GM20431 (cell line): Measurements from ENCODE around the gene IDUA.

ENCODE experiments used
- in situ Hi-C: fragments of 300-500 bp; cut with MseI, MboI; formaldehyde crosslinking; loops from one replicate; pipeline ENCODE4 v1.15.0; 2020; ENCODE audit warnings: low sequenced_read_pairs; ENCODE audit not compliant: unreplicated experiment

Gene IDUA

DNA sequence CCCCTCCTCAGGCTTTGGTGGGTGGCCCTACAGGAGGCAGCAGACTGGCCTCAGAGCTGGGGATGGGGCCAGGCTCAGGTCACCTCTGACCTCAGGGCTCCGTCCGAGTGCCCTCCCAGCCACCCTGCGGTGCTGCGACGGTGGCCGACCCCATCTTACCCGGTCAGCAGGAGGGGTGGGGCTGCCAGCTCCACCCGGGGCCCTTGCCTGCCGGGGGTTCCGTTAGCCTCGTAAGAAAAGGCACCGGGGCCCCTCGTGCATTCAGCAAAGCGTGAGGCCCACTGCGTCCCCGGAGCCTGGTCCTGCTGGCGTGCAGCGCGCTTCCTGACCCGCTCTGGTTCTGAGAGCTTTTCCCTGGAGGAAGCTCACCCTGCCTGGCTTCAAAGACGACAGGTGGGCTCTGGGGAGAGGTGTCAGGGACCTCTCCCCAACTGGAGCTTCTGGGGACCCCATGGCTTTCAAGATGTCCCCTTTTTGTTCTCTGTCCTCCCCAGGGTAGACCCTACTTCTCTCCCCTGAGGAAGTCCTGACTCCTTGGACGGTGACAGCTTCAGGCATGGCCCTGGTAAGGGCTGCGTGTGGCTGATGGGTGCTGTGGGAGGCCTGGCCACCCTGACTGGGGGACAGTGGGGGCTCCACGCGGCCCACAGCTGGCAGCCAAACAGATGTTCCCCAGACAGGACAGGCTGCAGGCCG is 40.5 kb downstream of the IDUA start:
- in situ Hi-C loops = no loop called here

DNA sequence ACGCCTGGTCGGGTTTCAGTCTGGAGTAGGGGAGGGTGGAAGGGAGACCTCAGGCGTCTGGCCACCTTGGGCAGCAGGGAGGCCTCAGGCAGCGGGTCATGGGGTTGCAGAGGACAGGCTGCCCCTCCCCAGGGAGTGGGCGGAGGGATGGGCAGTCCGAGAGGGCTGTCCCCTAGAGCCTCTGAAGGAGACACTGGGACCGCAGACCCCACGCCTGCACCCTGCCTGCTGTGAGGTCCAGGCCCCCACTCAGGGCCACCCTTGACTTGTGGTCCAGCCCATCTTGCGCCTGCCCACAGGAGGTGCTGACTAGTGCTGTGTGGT is 41.0 kb downstream of the IDUA start:
- in situ Hi-C loops = no loop called here

DNA sequence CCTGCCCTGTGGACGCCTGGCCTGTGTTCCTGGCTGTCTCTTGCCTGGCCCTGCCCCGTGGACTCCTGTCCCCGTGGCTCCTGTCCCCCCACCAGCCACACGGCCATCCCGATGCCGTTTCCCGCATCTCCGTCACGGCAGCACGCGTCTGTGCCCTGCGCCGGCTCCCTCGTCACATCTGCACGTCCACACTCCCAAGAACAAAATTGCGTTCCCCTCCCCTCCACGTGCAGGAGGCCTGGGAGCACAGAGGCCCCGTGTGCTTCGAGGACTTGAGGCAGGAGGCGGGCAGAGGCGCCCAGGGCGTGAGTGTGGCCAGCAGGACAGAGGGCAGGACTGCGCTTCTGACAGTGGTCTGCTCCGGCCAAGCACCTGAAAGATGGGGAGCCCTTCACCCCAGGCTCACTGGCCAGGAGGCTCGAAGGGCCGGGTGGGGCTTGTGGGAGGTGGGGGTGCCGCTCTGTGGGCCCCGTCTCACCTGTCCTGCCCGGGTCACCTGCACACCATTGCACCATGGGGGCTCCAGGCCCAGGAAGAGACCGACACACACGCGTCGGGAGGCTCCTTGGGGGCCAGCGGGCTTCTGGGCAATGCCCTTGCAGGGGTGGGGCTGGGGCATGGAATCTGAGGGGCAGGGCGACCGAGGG is 41.9 kb downstream of the IDUA start:
- in situ Hi-C loops = no loop called here

DNA sequence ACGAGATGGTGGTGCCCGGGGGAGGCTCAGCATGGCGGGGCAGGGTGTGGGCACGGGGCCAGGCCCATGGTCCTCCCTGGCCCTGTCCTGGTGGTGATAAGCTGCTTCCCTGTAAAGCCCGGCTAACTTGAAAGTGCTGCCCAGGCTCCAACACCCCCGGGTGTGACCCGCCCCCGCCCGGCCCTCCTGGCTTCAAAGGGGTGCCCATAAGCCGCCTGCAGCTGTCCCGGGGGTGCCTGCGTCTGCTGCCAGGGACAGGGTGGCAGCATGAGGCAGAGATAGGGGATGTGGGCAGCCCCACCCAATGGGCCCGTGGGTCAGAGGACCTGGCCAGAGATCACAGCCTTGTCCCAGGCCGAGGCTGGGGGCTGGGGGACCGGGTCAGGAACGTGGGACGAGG is 42.7 kb downstream of the IDUA start:
- in situ Hi-C loops = no loop called here

DNA sequence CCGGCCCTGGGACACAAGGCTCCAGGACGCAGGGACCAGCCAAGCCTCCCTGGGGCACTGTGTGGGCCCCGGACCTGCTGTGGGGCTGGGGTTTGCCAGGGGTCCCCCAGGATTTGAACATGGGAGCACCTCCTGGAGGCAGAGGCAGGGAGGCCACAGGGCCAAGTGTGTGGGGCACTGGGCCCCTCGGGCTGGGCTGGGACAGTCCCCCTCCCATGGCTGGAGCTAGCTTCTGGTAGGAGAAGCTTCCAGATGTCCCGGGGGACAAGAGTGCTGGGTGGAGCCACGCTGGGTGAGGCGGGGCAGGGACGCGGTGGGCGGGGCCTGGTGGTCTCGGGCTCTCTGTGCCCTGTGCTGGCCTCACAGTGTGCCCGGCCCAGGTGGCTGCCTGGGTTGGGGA is 43.2 kb downstream of the IDUA start:
- in situ Hi-C loops = no loop called here

DNA sequence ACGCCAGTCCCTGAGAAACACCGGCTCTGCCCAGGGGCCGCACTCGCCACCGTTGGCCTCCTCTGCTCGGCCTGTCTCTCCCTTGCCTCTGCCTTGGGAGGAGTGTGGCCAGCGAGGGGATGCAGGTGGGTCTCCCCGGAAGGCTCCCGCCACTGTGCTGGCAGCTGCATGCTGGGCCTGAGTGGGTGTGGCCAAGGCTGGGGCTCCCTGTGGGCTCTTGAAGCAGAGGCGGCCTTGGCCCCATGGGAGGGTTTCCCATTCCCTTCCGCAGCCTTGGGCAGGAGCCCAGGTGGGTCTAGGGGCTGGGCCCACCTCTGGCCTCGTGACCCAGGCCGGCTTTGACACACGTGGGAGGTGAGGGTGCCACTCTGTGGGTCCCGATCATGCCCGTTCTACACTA is 43.7 kb downstream of the IDUA start:
- in situ Hi-C loops = no loop called here

DNA sequence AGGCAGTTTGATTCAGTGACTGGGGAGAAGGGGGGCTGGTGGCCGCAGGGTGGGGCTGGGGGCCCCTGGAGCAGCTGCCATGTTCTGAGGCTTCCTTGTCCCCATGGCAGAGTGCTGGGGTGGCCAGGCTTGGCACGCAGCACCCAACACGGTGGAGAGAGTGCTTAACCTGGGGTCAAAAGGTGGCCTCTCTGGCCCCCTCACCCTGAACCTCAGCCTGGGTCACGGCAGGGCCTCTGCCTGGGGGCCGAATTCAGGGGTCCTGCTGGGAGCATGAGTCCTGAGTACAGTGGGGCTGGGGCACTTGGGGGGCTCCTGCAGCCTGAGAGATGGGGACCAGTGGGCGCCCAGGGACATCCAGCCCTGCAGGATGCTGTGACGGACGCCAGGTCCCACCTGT is 44.5 kb downstream of the IDUA start:
- in situ Hi-C loops = no loop called here

DNA sequence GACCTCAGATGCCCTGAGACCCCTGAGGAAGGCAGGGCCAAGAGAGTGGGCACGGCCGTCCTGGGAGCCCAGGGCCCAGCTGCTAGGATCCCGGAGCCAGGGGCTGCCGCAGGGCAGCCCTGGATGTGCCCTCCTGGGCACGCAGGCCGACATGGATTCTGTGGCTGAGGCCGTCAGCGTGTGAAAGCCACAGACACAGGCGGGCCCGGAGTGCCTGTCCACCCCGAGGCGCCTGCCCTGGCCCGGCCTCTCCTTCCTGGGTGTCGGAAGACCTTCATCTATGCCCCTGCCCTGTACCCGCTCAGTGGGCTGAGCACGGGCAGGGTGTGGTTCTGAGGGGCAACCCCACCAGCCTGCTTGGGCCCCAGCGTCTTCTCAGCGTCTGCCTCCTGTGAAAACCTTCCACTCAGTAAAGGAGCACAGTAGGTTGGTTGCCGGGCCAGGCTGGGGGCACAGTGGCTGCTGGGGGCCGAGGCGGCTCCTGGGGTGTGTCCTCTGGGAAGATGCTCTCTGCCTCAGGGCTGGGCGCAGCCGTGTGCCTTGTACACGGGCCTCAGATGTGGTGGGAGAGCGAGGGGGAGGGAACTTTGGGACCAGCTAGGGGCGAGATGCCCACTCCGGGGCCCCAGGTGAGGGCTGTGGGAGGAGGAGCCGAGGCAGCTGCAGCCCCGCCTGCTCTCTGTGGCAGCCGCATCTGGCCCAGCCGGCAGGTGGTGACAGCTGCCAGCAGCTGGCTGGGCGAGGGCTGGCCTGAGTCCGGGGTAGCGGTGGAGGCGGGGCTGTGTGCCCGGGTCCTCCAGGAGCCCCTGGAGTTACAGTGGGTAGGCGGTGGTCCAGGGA is 45.3 kb downstream of the IDUA start:
- in situ Hi-C loops = no loop called here

DNA sequence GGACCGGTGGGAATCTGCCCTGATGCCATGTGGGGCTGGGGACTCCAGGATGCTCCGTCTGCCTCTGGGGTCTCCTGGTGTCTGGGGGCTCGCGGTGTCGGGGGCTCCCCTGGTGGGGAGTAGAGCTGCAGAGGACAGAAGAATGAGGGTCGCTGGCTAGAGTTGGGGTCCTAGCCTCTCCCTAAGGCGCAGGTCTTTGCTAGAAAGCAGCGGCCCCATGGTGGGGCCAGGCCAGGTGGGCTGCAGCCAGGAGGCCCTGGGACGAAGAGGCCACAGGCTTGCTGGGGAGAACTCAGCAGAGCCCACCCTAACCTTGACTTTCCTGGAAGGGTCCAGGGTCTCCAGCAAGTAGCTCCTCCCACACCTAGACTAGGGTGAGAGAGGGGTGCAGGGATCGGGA is 46.0 kb downstream of the IDUA start:
- in situ Hi-C loops = no loop called here

DNA sequence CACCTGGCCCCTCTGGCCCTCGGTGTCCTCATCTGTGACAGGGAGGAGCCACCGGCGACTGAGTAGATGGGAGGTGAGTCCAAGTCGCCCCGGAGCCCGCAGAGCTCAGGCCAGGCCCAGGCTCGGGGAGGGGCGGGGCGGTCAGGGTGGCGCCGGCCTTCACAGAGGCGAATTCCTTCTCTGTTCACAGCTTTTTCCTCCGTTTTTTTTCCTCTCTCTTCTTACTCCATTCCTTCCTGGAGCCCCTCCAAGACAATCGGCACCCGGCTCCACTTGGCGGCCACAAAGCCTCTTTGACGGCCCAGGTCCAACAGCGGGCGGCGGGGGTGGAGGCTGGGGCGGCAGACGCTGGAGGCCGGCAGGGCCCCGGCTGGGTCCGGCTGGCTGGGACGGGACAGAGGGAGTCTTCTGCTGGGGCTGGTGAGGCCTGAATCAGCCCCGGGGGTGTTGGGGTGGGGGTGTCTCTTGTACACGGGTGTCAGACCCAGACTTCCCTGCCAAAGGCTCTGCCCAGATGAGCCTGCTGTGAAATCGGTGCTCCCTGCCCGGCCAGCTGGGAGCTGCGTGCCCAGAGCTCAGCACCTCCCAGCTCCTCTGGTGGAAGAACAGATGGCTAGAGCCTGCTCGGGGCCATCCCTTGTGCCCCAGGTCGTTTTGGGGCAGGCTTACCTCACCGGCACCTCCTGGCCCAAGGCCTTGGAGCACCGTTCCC is 47.2 kb downstream of the IDUA start:
- in situ Hi-C loops = no loop called here

DNA sequence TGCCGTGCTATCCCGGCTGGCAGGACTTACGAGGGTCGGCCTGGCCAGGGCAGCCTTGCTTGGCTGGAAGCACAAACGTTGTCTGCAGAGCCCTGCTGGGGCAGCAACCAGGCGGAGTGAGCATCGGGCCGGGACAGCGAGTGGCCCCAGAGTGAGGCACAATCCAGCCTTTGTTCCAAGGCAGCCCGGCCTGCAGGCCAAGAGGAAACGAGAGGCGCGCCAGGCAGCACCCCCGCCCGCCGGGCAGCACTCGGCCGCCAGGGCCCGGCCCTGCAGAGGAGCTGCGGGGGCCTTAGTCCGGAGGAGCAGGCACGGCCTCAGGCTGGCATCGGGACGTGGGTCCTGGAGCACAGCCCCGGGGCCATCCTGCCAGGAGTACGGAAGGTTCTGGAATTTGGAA is 48.7 kb downstream of the IDUA start:
- in situ Hi-C loops = no loop called here

DNA sequence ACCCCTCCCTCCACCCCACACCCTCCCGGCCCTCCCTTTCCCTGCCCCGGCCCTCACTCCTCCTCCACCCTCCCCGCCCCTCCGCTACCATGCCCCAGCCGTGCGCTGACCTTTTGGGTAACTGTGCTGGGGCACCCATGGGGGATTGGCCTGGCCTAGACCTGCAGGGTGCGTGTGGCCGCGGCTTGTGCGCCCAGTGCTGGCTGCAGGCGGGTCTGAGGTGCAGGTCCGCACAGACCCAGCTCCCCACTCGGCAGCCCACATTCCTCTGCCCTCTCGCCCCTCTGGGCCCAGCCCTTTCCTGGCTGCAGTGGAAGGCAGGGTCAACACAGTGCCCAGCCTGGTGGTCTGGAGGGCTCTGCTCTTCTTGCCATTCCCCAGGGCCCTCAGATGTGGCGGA is 49.3 kb downstream of the IDUA start:
- in situ Hi-C loops = no loop called here

DNA sequence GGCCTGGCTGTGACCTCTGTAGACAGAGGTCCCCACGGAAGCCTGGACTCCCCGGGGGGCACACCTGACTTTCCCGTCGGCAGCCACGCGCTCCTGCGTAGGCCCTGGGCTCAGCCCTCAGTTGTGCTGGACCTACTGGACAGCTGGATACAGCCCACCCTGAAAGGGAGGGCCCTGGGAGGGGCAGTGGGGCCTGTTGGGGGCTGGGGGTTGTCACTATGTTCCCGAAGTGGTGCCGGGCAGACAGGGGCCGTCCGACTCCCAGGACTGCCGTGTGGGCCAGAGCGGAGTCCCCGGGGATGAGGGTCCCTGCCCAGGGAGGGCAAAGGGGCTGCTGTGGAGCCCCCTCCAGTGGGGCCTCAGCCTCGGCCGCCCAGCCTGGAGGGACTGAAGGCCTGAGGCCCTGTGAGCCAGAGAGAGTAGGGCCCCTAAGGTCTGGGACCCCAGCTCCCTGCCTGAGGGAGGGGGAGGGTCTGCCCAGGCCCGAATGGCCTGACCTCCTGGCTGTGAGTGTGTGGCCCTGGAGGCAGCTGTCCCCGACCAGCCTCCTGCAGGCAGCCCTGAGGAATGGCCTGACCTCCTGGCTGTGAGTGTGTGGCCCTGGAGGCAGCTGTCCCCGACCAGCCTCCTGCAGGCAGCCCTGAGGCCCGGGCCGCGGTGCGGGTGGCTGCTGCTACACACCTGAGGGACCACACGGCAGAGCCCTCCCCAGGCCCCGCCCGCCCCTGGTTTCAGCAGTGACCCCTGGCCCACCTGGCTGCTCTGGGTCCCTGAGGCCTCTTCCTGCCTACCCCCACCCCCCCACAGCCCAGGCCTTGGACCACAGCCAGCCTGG is 50.3 kb downstream of the IDUA start:
- in situ Hi-C loops = no loop called here

DNA sequence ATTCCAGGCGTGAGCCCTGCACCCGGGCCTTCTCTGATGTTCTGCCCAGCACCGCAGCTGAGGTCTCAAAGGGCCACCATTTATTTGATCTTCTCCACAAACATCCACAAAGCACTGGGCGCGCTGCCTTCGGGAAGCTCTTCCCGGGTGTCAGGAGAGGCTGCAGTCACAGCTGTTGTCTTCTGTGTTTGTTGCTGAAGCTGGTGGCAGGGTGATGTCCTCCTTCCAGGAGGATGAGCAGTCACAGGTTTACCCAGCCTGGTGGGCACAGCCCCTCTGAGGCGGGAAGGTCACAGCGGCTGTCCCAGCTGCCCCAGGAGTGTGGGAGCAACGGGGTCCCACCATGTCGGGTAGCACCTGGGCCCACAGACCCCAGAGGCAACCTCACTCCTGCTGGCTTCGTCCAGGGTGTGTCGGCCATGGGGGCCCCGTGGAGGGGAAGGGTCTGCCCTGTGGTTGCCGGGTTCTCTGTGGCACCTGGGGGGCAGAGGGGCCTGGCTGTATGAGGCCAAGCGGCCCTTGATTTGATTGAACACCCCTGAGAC is 52.2 kb downstream of the IDUA start:
- in situ Hi-C loops = no loop called here

DNA sequence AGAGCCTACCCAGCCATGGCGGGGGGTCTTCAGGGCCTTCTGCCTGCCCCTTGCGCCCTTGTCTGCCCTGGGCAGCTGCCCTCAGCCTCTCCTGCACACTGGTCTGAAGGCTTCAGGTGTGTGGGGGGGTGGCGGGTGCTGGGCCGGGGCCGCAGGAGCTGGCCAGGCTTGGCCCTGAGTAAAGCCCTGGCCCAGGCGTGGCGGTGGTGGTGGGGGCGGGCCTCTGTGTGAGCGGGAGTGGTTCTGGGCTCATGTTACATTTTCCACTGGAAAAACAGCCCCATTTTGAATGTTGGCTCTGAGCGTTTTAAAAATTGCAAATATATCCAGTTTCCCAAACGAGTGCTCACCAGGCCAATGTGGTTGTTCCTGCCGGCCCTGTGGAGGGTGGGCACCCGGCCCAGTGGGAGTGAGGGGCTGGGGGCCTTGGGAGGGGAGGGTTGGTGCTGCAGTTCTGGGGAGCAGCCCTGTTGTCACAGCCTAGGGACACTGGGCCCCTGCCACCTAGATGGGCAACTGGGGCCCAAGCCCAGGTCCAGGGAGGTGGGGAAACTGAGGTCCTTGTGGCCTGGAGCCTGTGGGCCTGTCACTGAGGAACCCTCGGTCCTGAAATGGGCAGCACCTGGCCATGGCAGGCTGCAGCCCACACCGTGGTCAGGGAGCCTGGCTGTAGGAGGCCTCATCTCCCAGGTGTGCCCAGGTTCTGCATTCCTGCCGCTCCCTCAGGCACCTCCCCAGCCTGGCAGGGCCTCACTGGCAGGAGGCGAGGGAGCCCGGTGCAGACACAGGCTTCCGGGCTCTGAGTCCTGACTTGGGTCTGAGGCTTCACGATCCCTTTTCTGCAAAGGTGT is 52.9 kb downstream of the IDUA start:
- in situ Hi-C loops = no loop called here

DNA sequence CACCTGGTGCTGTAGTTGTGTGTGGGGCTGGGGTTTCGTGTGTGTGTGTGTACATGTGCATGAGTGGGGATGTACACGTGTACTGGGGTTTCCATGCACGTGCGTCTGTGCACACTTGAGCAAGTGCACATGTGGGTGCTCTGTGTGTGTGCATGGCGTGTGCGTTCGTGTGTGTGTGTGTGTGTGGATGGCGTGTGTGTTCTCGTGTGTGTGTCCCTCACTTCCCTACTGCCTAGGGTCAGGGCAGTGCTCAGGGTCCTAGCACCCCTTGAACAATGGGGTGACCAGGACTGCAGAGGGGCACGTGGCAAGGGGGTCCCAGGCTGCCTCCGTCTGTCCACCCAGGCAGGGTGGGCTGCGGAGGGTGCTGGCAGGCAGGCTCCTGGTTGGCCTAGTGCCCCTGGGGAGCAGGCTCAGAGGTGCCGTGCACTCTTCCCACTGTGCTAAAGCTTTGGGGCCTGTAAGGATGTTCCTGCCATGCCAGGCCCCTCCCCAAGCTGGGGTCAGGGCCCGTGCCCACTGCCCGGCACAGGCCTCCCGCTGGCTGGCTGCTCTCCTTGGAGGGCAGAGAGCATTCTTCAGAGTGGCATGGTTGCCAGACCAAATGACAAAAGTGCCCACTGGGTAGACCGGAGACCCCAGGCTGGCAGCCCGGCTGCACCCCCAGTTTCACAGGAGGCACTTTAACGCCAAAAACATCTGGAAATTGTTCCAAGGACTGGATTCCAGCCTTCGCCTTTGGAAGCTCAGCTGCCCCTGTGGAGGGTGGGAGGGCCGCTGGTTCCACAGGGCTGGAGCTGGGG is 53.7 kb downstream of the IDUA start:
- in situ Hi-C loops = no loop called here

DNA sequence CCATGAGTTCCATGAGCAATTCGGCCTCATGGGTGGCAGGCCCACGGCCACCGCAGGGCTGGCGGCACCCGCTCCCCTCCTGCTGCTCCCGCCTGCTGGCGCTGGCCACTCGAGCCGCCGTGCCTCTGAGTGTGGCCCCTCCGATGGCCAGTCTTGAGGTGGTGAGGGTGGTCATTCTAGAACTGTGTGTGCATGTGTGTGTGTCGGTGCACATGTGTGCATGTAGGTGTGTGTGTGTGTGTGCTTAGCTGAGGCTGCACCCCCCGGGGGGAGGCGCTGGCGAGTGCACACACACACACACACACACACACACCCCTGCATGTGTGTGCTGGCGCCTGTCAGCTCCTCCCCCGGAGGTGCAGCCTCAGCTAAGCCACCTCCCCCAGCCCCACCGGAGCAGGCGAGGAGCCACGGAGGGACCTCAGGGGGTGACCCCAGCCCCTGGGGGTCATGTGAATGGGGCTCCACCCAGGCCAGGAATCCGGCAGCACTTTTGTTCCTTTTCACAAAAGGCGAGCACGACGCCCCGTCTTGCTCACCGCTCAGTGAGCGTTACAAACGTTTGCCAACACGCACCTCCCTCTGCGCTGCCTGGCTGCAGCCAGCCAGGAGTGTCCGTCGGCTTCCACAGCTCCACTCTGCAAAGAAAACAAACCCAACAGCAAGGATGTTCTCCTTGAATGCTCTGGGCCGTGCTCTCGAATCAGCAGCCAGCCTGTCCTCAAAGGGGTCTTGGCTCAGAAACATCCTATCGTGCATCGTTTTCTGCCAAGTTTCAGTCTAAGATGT is 54.5 kb downstream of the IDUA start:
- in situ Hi-C loops = no loop called here
